Measurements from ENCODE around the gene MMP14.
"Not testable (repeated sequence)": the region's sequence is repeated elsewhere in the genome, so short reads cannot be mapped to it uniquely, and the experiment has no call there.

MMP14 gene

GRCh38 chr14:22814373-22814772, 22.0 kb upstream of the MMP14 start:
- no peak for DNase-seq (ENCODE audit: low read depth in 3 of 3)

DNA sequence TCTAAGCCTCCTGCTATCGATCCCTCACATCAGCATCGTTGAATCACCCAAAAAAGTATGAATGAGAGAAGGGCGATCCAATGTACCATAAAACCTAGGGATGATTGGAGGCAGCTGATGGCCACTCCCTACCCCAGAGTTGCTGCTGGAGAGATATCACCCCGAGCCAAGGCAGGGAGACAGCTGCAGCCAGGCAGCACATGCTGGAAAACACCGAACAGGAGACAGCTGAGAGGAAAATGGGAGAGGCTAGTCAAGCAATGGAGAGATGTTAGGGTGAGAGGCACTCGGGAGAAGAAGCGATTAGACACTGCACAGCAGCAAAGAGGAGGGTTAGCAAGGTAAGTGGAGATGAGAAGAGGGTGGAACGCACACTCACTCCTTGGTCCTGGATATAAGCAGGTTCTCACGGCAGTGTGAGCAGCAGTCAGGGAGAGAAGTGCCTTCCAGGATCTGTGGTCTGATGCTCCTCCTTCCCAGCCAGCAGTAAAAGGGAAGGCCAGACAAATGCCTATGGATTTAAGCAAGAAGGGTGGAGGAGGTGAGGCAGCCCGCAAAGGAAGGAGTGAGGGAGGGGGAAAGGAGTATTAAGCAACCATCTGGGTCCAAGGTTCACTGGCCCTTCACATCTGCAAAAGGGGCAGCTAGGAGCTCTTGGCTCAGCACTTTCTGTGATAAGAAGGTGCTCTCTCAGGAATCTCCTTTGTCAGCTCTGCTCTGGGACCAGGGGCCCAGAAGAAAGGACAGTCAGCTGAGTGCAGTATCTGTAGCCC, 21.3 kb upstream of the MMP14 start, which contains the start of gene SLC7A7:
Gene SLC7A7, minus strand, starts transcription at position 495 of the 773 bp plus-strand sequence. CDS start 2,037 bp downstream, outside the sequence.
- DNase-seq (ENCODE audit: low read depth in 3 of 3), result no peak

- no peak for DNase-seq (ENCODE audit: low read depth in 3 of 3)
Observed at GRCh38 chr14:22819151-22819988, 17.0 kb upstream of the MMP14 start.

- no peak for DNase-seq (ENCODE audit: low read depth in 3 of 3)
Observed at GRCh38 chr14:22820731-22821130, 15.7 kb upstream of the MMP14 start.

GRCh38 chr14:22821193-22822015, 15.0 kb upstream of the MMP14 start:
- no peak for DNase-seq (ENCODE audit: low read depth in 3 of 3)

DNA sequence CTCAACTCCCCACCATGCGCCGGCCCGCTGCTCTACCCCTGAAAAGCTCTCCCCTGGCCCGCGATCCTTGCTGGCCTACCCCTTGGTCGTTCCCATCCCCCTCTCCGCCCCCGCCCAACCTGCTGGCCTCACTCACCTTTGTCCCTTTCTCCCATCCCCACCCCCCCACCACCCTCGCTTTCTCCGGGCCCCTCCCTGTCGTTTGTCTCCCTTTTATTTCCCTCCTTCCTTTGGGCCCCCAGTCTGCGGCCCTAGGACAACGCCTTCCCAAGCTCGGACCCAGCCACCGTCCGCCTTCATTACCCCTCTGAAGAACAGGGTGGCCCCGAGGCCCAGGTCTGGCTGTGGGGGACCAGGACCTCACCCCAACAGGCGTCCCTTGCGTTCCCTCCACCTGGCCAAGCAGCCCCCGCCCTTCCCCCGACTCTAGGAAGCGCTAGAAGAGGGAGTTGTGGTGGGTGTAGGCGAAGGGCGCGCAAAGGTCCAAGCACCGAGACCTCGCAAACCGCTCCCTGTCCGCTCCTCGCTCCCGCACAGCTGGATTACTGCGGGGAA, 14.3 kb upstream of the MMP14 start:
- DNase-seq (ENCODE audit: low read depth in 3 of 3), result no peak

GRCh38 chr14:22822571-22823098, 13.8 kb upstream of the MMP14 start:
- DNase-seq (ENCODE audit: low read depth in 3 of 3), result peak; percentile 36 to 67 (median 50)

GRCh38 chr14:22824711-22825359, 11.6 kb upstream of the MMP14 start:
- DNase-seq (ENCODE audit: low read depth in 3 of 3), result no peak

GRCh38 chr14:22829076-22829660, 7.2 kb upstream of the MMP14 start:
- not testable (repeated sequence) for DNase-seq (ENCODE audit: low read depth in 3 of 3)

- DNase-seq (ENCODE audit: low read depth in 3 of 3), result peak; percentile 82 to 89 (median 84)
Observed at GRCh38 chr14:22829661-22830442, 6.5 kb upstream of the MMP14 start, which contains the start of gene MRPL52. Gene MRPL52 (plus strand): TSS chr14:22829887. CDS start chr14:22829913, 26 bp downstream.

DNA sequence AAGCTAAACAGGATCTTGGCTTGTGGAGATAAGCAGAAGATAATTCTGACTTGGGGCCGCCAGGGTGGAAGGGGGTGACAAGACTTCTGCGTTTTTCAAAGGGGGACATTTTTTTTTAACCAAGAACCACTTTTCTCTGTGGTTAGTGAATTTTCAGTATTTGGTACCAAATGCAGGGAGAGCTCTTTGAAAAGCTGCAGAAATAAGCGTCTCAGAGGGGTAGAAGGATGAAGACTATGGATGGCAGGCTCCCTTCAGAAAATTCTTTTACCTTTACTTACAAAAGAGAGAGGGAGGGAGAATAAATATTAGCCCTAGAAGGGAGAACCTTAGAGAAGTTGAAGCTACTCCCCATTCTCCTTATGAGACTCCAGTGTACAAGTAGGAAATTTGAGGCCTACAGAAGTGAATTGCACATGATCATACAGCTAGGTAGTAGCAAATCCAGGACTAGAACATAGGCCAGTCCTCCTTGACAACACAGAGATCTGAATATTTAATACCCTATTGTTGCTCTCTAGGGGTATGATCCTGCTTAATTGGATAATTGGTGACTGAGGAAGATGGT, 5.9 kb upstream of the MMP14 start:
- no peak for DNase-seq (ENCODE audit: low read depth in 3 of 3)

GRCh38 chr14:22835505-22835904, 880 bp upstream of the MMP14 start:
- no peak for DNase-seq (ENCODE audit: low read depth in 3 of 3)

DNA sequence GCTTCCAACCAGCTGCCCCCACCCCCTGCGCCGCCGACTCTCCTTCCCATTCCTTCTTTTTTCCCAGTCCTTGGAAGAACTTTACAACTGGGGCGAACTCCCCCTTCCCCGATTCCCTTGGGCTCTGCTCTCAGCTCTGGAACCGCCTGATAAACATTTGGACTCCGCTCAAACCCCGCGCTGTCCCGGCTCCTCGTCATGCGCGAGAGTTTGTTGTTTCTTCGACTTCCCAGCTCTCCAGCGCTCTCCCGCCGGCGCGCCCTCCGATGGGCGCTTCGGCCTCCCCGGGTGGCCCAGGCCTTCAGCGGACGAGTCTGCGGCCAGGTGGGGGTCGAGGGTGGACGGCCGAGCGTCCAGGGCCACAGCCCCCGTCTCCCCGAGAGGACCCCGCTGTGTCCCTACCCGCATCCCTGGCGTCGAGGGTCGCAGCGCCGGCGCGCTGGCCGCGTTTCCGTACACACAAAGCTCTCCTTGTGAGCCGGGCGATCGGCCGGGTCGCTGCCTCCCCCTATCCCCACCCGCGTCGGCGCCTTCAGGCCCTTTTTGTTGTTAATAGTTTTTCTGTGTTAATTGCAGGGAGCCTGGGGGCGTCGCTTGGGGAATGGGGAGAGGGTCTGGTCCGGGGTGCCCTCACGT, 847 bp downstream of the MMP14 start:
- no peak for DNase-seq (ENCODE audit: low read depth in 3 of 3)

DNA sequence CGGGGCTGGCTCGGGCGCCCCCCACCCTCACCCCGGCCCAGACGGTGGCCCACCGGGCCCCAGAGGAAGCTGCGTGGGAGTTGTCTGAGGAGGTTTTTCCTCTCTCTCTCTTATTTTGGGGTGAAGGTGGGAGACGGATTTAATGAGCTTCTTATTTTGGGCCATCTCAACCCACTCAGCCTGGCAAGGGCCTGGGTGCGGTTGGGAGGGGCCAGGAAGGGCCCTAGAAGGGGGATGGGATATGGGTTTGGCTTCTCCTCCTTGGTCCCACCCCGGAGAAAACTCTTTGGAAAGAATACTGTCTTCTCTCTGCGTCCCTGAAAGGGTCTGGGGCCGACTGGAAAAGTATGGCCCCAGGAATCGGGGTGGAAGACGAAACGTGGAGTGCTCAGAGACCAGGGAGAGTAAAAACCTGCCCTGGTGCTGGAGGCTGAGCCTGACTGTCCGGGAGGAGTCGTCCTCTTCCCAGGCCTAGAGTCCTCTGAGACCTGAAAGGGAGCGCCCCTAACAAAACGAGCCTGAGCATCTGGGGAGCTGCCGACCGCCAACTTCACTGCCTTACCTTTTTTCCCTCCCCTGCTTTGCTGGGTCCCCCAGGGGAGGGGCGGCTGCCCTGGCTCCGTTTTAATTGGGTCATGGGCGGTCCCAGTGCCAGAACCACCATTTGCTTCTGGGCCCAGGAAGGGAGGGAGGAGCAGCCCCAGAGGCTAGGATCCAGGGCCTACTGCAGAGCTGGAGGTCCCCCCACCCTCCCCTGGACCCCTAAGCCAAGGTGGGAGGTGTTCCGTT, 1.6 kb downstream of the MMP14 start:
- no peak for DNase-seq (ENCODE audit: low read depth in 3 of 3)

- DNase-seq (ENCODE audit: low read depth in 3 of 3), result no peak
Observed at GRCh38 chr14:22838631-22839041, 2.3 kb downstream of the MMP14 start.

DNA sequence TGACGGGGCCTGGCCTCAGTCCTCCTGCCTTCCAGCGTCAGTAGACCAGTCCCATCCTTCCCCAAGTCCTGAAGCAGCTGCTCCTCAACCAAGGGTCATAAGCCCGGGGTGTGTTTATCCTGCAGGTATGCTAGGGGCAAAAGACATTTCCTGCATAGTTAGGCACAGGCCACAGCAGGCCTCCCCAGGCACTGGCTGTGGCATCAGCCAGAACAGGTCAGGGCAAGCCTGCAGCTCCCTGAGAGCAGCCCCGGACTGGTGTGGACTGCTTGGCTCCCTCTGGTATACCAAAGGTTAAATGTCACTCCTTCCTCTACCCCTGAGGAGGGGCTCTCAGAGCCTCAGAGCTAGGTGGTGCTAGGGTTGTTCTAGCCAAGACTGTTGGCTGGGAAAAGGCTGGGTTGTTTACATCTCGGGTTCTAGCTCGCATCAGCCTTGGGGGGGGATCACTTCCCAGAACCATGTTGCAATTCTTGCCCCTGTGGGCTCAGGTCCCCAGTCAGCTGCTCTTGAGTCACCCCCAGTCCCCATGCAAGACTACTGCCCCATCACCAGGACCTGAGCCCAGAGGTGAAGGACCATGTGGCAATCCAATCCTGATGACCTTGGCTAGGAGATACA, 2.9 kb downstream of the MMP14 start:
- no peak for DNase-seq (ENCODE audit: low read depth in 3 of 3)

- no peak for DNase-seq (ENCODE audit: low read depth in 3 of 3)
Observed at GRCh38 chr14:22841311-22841710, 4.9 kb downstream of the MMP14 start.
